Loucy (cell line): ENCODE data around the gene RAB3GAP1.

ENCODE experiments used
- CTCF ChIP-seq: fragments of 200-600 bp; sonication (generic); conservative IDR thresholded peaks from 2 replicates; pipeline ENCODE4 v1.5.1; 2014; ENCODE audit warnings: mild to moderate bottlenecking, antibody characterized with exemption, low read length
- EZH2phosphoT487 ChIP-seq: fragments of 200-600 bp; IDR thresholded peaks from 2 replicates; pipeline ENCODE4 v1.6.1; 2018; ENCODE audit warnings: antibody characterized with exemption, mild to moderate bottlenecking, moderate library complexity, borderline replicate concordance

DNA sequence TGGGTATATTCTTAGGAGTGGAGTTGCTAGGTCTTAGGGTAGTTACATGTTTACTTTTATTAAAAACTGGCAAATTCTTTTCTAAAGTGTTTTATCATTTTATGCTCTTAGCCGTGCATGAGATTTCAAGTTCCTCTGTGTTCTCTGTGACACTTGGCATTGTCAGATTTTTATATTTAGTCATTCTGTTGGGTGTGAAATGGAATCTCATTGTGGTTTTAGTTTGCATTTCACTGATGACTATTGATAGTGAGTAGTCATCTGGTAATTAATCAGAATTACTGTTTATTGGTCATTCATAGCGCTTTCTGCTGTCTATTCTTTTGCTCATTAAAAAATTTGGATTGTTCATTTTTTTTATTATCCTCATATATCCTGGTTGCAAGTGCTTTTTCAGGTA lies 34.1 kb downstream of the RAB3GAP1 start:
- TF ChIP-seq CTCF (no peak), EZH2phosphoT487 (no peak)
